Measurements from ENCODE around the gene SMPD4.
"Not testable (repeated sequence)": the region's sequence is repeated elsewhere in the genome, so short reads cannot be mapped to it uniquely, and the experiment has no call there.

DNA sequence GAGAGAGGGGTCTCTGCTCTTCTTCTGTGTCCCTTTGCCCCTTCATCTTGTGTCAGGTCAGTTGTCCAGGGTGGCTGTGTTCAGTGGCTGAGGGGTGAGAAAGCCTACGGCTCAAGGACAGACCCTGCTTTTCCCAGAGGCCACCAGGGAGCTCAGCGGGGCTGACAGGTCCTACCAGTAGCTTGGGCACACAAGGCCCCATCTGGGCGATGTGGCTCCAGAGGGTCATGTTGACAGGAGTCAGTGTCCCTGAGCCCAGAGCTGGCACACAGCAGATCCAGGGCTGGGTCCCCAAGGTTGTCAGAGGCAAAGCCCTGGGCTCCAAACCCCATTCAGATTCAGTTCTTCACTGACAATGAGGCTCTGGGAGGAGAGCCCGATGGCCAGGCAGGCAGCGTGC is 44.3 kb downstream of the SMPD4 start:
- TF ChIP-seq POLR2A (IDR thresholded peaks at IDR 0.05; ENCODE audit: low read length); GATA1 (IDR thresholded peaks at IDR 0.05; ENCODE audit: low read depth, low read length): not testable (repeated sequence)
